ENCODE measurements around the gene CCDC102A.

Gene CCDC102A

GRCh38 chr16:57566436-57566835 is 30.1 kb upstream of the CCDC102A start:
- Histone ChIP-seq H3K4me1 (ENCODE audit: insufficient read depth, poor library complexity, severe bottlenecking) (no peaks in the 10 kb centered on the region), H3K4me3 (ENCODE audit: severe bottlenecking) (no peak overlapping the region), H3K36me3 (ENCODE audit: low read depth) (no peaks in the 10 kb centered on the region), H3K9me3 (ENCODE audit: severe bottlenecking) (no peaks in the 10 kb centered on the region), H3K27ac (ENCODE audit: poor library complexity, severe bottlenecking) (no peak overlapping the region), H3K27me3 (ENCODE audit: insufficient read depth, poor library complexity, severe bottlenecking) (no peaks in the 10 kb centered on the region)
- peak; percentile 13; the same call in 1 of the 3 replicates for ATAC-seq (ENCODE audit: low read depth)
- DNase-seq (ENCODE audit: low spot score) = peak; percentile 18
- TF ChIP-seq, protein P1, sequence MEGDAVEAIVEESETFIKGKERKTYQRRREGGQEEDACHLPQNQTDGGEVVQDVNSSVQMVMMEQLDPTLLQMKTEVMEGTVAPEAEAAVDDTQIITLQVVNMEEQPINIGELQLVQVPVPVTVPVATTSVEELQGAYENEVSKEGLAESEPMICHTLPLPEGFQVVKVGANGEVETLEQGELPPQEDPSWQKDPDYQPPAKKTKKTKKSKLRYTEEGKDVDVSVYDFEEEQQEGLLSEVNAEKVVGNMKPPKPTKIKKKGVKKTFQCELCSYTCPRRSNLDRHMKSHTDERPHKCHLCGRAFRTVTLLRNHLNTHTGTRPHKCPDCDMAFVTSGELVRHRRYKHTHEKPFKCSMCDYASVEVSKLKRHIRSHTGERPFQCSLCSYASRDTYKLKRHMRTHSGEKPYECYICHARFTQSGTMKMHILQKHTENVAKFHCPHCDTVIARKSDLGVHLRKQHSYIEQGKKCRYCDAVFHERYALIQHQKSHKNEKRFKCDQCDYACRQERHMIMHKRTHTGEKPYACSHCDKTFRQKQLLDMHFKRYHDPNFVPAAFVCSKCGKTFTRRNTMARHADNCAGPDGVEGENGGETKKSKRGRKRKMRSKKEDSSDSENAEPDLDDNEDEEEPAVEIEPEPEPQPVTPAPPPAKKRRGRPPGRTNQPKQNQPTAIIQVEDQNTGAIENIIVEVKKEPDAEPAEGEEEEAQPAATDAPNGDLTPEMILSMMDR (IDR thresholded peaks at IDR 0.05; ENCODE audit: poor library complexity, severe bottlenecking) = no peak

GRCh38 chr16:57565461-57565860 is 29.1 kb upstream of the CCDC102A start:
- TF ChIP-seq, protein P1 (IDR thresholded peaks at IDR 0.05; ENCODE audit: poor library complexity, severe bottlenecking) = no peak
- H3K27ac ChIP-seq (ENCODE audit: poor library complexity, severe bottlenecking) = no peak overlapping the region
- no peak overlapping the region for H3K4me3 ChIP-seq (ENCODE audit: severe bottlenecking)
- no peaks in the 10 kb centered on the region for H3K4me1 ChIP-seq (ENCODE audit: insufficient read depth, poor library complexity, severe bottlenecking)
- DNase-seq (ENCODE audit: low spot score) (peak; percentile 34), ATAC-seq (ENCODE audit: low read depth) (no peak)
- no peaks in the 10 kb centered on the region for H3K27me3 ChIP-seq (ENCODE audit: insufficient read depth, poor library complexity, severe bottlenecking)
- no peaks in the 10 kb centered on the region for H3K36me3 ChIP-seq (ENCODE audit: low read depth)
- H3K9me3 ChIP-seq (ENCODE audit: severe bottlenecking) = no peaks in the 10 kb centered on the region

DNA sequence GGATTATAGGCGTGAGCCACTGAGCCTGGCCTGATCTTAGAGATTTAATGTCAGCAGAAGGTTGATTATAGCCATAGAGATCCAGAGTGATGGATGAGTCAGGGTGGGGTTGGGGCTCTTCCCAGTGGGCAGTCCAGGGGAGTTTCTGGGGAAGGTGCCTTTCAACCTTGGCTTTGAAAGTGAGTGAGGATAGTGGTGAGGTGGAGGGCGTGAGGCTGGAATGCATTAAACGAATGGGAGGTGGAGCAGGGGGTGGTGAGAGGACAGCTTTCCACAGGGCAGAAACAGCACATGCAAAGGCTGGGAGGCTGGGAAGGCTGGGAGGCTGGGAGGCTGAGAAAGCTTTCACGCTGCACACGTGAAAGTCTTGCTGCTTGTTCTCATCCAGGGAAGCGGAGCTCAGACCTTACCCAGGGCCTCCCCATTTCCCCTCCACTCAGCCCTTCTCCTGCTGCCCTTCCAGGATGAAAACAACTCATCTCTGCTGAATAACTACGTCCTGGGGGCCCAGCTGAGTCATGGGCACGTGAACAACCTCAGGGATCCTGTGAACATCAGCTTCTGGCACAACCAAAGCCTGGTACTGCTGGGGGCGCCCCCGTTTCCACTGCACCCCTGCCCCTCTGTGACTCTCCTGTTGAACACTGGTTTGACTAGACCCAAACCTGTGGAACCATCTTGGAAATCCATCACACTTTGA is 28.4 kb upstream of the CCDC102A start:
- TF ChIP-seq, protein P1 (IDR thresholded peaks at IDR 0.05; ENCODE audit: poor library complexity, severe bottlenecking) = no peak
- no peak overlapping the region for H3K4me3 ChIP-seq (ENCODE audit: severe bottlenecking)
- no peaks in the 10 kb centered on the region for H3K27me3 ChIP-seq (ENCODE audit: insufficient read depth, poor library complexity, severe bottlenecking)
- no peaks in the 10 kb centered on the region for H3K9me3 ChIP-seq (ENCODE audit: severe bottlenecking)
- ATAC-seq (ENCODE audit: low read depth) = peak; percentile 41; the same call in 1 of the 3 replicates
- DNase-seq (ENCODE audit: low spot score) = peak; percentile 49
- H3K4me1 ChIP-seq (ENCODE audit: insufficient read depth, poor library complexity, severe bottlenecking) = no peaks in the 10 kb centered on the region
- no peak overlapping the region for H3K27ac ChIP-seq (ENCODE audit: poor library complexity, severe bottlenecking)
- no peaks in the 10 kb centered on the region for H3K36me3 ChIP-seq (ENCODE audit: low read depth)

DNA sequence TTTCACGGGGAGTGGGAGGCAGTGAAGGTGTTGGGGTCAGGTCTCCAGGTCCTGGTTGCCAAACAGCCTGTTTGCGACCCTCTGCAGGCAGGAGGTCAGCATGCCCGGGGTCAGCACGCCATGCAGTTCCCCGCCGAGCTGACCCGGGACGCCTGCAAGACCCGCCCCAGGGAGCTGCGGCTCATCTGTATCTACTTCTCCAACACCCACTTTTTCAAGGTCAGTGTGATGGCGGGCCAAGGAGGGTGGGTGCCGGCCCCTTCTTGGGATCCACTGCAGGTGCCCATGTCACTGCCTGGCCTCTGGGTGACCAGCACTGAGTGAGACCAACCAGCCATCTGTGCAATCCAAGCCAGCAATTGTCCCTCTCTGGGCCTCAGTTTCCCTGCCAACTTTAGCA is 27.4 kb upstream of the CCDC102A start:
- Histone ChIP-seq H3K4me1 (ENCODE audit: insufficient read depth, poor library complexity, severe bottlenecking) (no peaks in the 10 kb centered on the region), H3K27me3 (ENCODE audit: insufficient read depth, poor library complexity, severe bottlenecking) (no peaks in the 10 kb centered on the region), H3K9me3 (ENCODE audit: severe bottlenecking) (no peaks in the 10 kb centered on the region), H3K27ac (ENCODE audit: poor library complexity, severe bottlenecking) (no peak overlapping the region), H3K4me3 (ENCODE audit: severe bottlenecking) (no peak overlapping the region), H3K36me3 (ENCODE audit: low read depth) (no peaks in the 10 kb centered on the region)
- peak; percentile 44 for DNase-seq (ENCODE audit: low spot score)
- TF ChIP-seq, protein P1 (IDR thresholded peaks at IDR 0.05; ENCODE audit: poor library complexity, severe bottlenecking) = no peak
- ATAC-seq (ENCODE audit: low read depth) = no peak

GRCh38 chr16:57563487-57563750 is 27.0 kb upstream of the CCDC102A start:
- Histone ChIP-seq H3K27ac (ENCODE audit: poor library complexity, severe bottlenecking) (no peak overlapping the region), H3K36me3 (ENCODE audit: low read depth) (no peaks in the 10 kb centered on the region), H3K27me3 (ENCODE audit: insufficient read depth, poor library complexity, severe bottlenecking) (no peaks in the 10 kb centered on the region), H3K9me3 (ENCODE audit: severe bottlenecking) (no peaks in the 10 kb centered on the region), H3K4me1 (ENCODE audit: insufficient read depth, poor library complexity, severe bottlenecking) (no peaks in the 10 kb centered on the region), H3K4me3 (ENCODE audit: severe bottlenecking) (no peak overlapping the region)
- ATAC-seq (ENCODE audit: low read depth) (no peak), DNase-seq (ENCODE audit: low spot score) (peak; percentile 52)
- TF ChIP-seq, protein P1 (IDR thresholded peaks at IDR 0.05; ENCODE audit: poor library complexity, severe bottlenecking) = no peak

Measured in RWPE2 (cell line).